Measurements from ENCODE around the gene TMEM8B. TPM values are rescaled to one million over a fixed set of nuclear protein-coding genes. Genes with fewer than 3 reads are reported as not detected.
"Not testable (repeated sequence)": the region's sequence is repeated elsewhere in the genome, so short reads cannot be mapped to it uniquely, and the experiment has no call there.

The TMEM8B gene
- total RNA-seq, 1 experiment from 2014 or later: 6.4 TPM

- H3K9me3 ChIP-seq (ENCODE audit: insufficient read depth, low read depth): no peaks in the 10 kb centered on the region
- intact Hi-C loops (cut with micrococcal nuclease; ENCODE audit: unreplicated experiment): no loop called here
- H2AFZ ChIP-seq: no peak overlapping the region
- no peak overlapping the region for H3K4me3 ChIP-seq
- H3K4me2 ChIP-seq: no peak overlapping the region
- TF ChIP-seq EZH2 (IDR thresholded peaks at IDR 0.05; ENCODE audit: low read depth) (no peak), CTCF (conservative IDR thresholded peaks at IDR 0.05) (no peak)
- CTCF ChIA-PET: no interaction called here
- peaks cover 5% of the 10 kb centered on the region; the same call in 1 of the 2 replicates for H3K4me1 ChIP-seq (replicated peaks; ENCODE audit: insufficient read depth)
- H3F3A ChIP-seq (ENCODE audit: insufficient read depth, low read depth): no peaks in the 10 kb centered on the region
- no peak for DNase-seq
- H3K9me2 ChIP-seq (ENCODE audit: insufficient read depth): no peaks in the 10 kb centered on the region
- no peaks in the 10 kb centered on the region for H4K20me1 ChIP-seq (ENCODE audit: insufficient read depth)
- no peak overlapping the region for H3K27ac ChIP-seq
- BruUV-seq (replicated peaks): no TSS peak
- no peaks in the 10 kb centered on the region for H3K79me2 ChIP-seq (ENCODE audit: low read depth)
- no peaks in the 10 kb centered on the region for H3K36me3 ChIP-seq (ENCODE audit: low read depth)
- no peaks in the 10 kb centered on the region for H3K27me3 ChIP-seq (ENCODE audit: insufficient read depth, low read depth)
- POLR2A ChIA-PET (ENCODE audit: unreplicated experiment): no interaction called here
Measured at GRCh38 chr9:35872505-35872904, 43.5 kb downstream of the TMEM8B start.

DNA sequence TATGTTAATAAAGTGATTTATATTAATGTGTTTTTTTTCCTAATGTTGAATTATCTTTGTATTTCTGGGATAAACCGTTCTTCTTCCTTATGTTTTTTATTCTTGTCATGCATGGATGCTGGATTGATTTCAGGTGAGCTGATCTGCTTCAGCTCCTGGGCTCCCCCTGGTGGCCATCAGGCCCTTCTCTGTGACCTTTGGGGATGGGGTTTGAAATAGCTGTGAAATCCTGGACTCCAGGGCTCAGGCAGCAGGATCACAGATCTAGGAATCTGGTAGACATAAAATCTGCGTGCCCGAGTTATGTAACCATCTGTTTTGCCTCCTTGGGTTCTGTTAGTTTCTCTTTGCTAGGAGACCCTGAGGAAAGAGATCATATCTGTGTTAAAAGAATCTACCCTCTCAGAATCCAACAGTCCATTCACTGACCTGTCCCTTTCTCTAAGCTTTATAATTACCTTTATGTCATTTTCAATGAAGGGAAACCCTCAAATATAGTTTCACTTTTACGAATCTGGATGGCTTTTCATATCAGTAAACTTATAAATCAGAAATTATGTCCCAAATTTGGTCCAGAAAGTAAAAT is 53.3 kb downstream of the TMEM8B start:
- ChIA-PET CTCF (interaction anchor here (0.5 to 1.7 kb wide), 10 partner anchors 12 to 236 kb away, joined by 3 to 13 read pairs (median 4); partner anchors contain the start of genes HRCT1, OR13J1 and SPAG8), POLR2A (ENCODE audit: unreplicated experiment) (no interaction called here)
- no TSS peak for BruUV-seq (replicated peaks)
- Histone ChIP-seq H3K4me1 (replicated peaks; ENCODE audit: insufficient read depth) (no peaks in the 10 kb centered on the region), H3K4me3 (no peak overlapping the region), H3K36me3 (ENCODE audit: low read depth) (no peaks in the 10 kb centered on the region), H3K27me3 (ENCODE audit: insufficient read depth, low read depth) (no peaks in the 10 kb centered on the region), H3K9me3 (ENCODE audit: insufficient read depth, low read depth) (no peaks in the 10 kb centered on the region), H3K27ac (no peak overlapping the region), H2AFZ (no peak overlapping the region), H3K4me2 (no peak overlapping the region), H3K79me2 (ENCODE audit: low read depth) (no peaks in the 10 kb centered on the region), H4K20me1 (ENCODE audit: insufficient read depth) (no peaks in the 10 kb centered on the region), H3F3A (ENCODE audit: insufficient read depth, low read depth) (no peaks in the 10 kb centered on the region; the same call in 1 of the 2 replicates), H3K9me2 (ENCODE audit: insufficient read depth) (no peaks in the 10 kb centered on the region)
- DNase-seq: peak; percentile 49 to 70
- intact Hi-C loops (cut with micrococcal nuclease; ENCODE audit: unreplicated experiment): loop anchor here (1.0 kb wide), 3 partner anchors 56 to 146 kb away; no protein-coding TSS in a partner anchor
- peak; percentile 91 for TF ChIP-seq CTCF (conservative IDR thresholded peaks at IDR 0.05)
- TF ChIP-seq EZH2 (IDR thresholded peaks at IDR 0.05; ENCODE audit: low read depth): no peak

- Histone ChIP-seq H3K27me3 (ENCODE audit: insufficient read depth, low read depth) (no peaks in the 10 kb centered on the region), H3K79me2 (ENCODE audit: low read depth) (no peaks in the 10 kb centered on the region), H3K4me3 (no peak overlapping the region), H2AFZ (no peak overlapping the region), H3K4me1 (replicated peaks; ENCODE audit: insufficient read depth) (no peaks in the 10 kb centered on the region), H3K27ac (no peak overlapping the region), H3F3A (ENCODE audit: insufficient read depth, low read depth) (no peaks in the 10 kb centered on the region; the same call in 1 of the 2 replicates), H3K36me3 (ENCODE audit: low read depth) (no peaks in the 10 kb centered on the region), H3K9me2 (ENCODE audit: insufficient read depth) (no peaks in the 10 kb centered on the region), H4K20me1 (ENCODE audit: insufficient read depth) (no peaks in the 10 kb centered on the region), H3K4me2 (no peak overlapping the region), H3K9me3 (ENCODE audit: insufficient read depth, low read depth) (no peaks in the 10 kb centered on the region)
- TF ChIP-seq EZH2 (IDR thresholded peaks at IDR 0.05; ENCODE audit: low read depth) (no peak), CTCF (conservative IDR thresholded peaks at IDR 0.05) (no peak)
- intact Hi-C loops (cut with micrococcal nuclease; ENCODE audit: unreplicated experiment): loop anchor here (1.0 kb wide), 3 partner anchors 57 to 147 kb away; no protein-coding TSS in a partner anchor
- POLR2A ChIA-PET (ENCODE audit: unreplicated experiment): no interaction called here
- DNase-seq: no peak
- no TSS peak for BruUV-seq (replicated peaks)
- CTCF ChIA-PET: interaction anchor here (0.6 to 1.7 kb wide), 3 partner anchors 23 to 112 kb away, joined by 4 to 13 read pairs (median 10); partner anchors contain the start of gene HRCT1
Measured at GRCh38 chr9:35882996-35883395, 54.0 kb downstream of the TMEM8B start.

GRCh38 chr9:35884908-35885307 is 55.9 kb downstream of the TMEM8B start:
- intact Hi-C loops (cut with micrococcal nuclease; ENCODE audit: unreplicated experiment); BruUV-seq (replicated peaks): not testable (repeated sequence)

More at GRCh38 chr9:35884908-35885307, 55.9 kb downstream of the TMEM8B start:
- DNase-seq; H3K79me2 ChIP-seq (ENCODE audit: low read depth); H3K27ac ChIP-seq; H3K27me3 ChIP-seq (ENCODE audit: insufficient read depth, low read depth); H3K4me2 ChIP-seq; H4K20me1 ChIP-seq (ENCODE audit: insufficient read depth); POLR2A ChIA-PET (ENCODE audit: unreplicated experiment); H3K4me3 ChIP-seq; H3K9me2 ChIP-seq (ENCODE audit: insufficient read depth); H3K9me3 ChIP-seq (ENCODE audit: insufficient read depth, low read depth); H3K36me3 ChIP-seq (ENCODE audit: low read depth); H3K4me1 ChIP-seq (replicated peaks; ENCODE audit: insufficient read depth); H3F3A ChIP-seq (ENCODE audit: insufficient read depth, low read depth); CTCF ChIA-PET; H2AFZ ChIP-seq: not testable (repeated sequence)
